Loucy (cell line): Measurements from ENCODE around the gene MEF2B.

ENCODE experiments used
- CTCF ChIP-seq: fragments of 200-600 bp; sonication (generic); conservative IDR thresholded peaks from 2 replicates; pipeline ENCODE4 v1.5.1; 2014; ENCODE audit warnings: mild to moderate bottlenecking, antibody characterized with exemption, low read length
- EZH2phosphoT487 ChIP-seq: fragments of 200-600 bp; IDR thresholded peaks from 2 replicates; pipeline ENCODE4 v1.6.1; 2018; ENCODE audit warnings: antibody characterized with exemption, mild to moderate bottlenecking, moderate library complexity, borderline replicate concordance

GRCh38 chr19:19157808-19158207 lies 12.3 kb downstream of the MEF2B start:
- TF ChIP-seq EZH2phosphoT487 (no peak), CTCF (no peak)
